ENCODE measurements around the gene SLC30A7. TPM values are rescaled to one million over a fixed set of nuclear protein-coding genes. Genes with fewer than 3 reads are reported as not detected.

The SLC30A7 gene
- total RNA-seq, 2 experiments from 2014 or later, result 21.6 to 21.7 TPM

DNA sequence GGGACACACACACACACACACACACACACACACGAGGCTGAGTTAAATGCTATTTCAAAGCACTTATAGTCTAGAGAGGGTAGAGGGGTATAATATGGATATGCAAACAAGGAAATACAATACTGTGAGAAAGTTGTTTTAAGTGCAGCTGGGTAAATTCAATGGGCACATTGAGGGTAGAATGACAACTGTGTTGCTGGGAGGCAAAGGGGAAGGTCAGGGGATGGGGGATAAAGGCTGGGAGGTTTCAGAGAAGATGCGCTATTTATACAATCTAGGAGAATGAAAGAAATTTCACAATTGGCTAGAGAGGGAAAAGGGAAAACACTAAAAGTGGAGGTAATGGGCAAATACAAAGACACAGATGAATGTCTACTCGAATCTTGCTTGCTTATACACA, 20.7 kb upstream of the SLC30A7 start:
- intact Hi-C loops (cut with DNase I, micrococcal nuclease), result no loop called here
- ATAC-seq (ENCODE audit: poor library complexity) (no peak), DNase-seq (no peak)
- TF ChIP-seq CTCF (IDR thresholded peaks at IDR 0.05), result no peak
- H3K36me3 Mint-ChIP-seq (ENCODE audit: low read depth), result no peaks in the 10 kb centered on the region
- H3K27me3 Mint-ChIP-seq, result no peaks in the 10 kb centered on the region
- no peak overlapping the region for H3K4me3 Mint-ChIP-seq
- Histone ChIP-seq H3K9me3 (ENCODE audit: control insufficient read depth in 1 of 2, insufficient read depth in 1 of 2, low read length in 2 of 2) (no peaks in the 10 kb centered on the region), H3K36me3 (ENCODE audit: insufficient read depth, low read length) (no peaks in the 10 kb centered on the region), H3K27me3 (ENCODE audit: control insufficient read depth in 1 of 2, insufficient read depth in 2 of 2, low read length in 2 of 2) (no peaks in the 10 kb centered on the region), H3K4me3 (ENCODE audit: low read length) (no peak overlapping the region), H3K27ac (ENCODE audit: low read depth in 1 of 2, low read length in 2 of 2) (no peak overlapping the region), H3K4me1 (ENCODE audit: insufficient read depth, low read length) (no peaks in the 10 kb centered on the region)
- H3K4me1 Mint-ChIP-seq (ENCODE audit: low read depth), result no peaks in the 10 kb centered on the region
- ChIA-PET POLR2A (no interaction called here), CTCF (no interaction called here)
- H3K9me3 Mint-ChIP-seq, result no peaks in the 10 kb centered on the region
- no peak overlapping the region for H3K27ac Mint-ChIP-seq

DNA sequence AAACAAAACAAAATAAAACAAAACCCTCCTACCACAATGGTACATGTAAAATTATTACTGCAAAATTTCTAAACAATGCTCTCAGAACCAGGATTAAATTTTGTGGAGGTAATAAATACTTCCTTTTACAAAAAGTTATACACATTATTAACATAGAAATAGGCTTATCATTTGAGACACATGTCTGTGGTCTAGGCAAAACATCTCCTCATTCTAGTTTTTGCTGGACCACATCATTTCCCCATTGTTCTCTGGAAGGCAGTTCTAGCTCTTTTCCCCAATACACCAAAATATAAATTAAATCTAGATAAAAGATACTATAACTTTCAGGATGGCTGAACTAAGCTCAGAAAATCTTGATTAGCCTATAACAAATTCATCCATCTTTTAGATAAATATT, 19.6 kb upstream of the SLC30A7 start:
- TF ChIP-seq CTCF (IDR thresholded peaks at IDR 0.05), result no peak
- H3K4me3 Mint-ChIP-seq, result no peak overlapping the region
- Histone ChIP-seq H3K27me3 (ENCODE audit: control insufficient read depth in 1 of 2, insufficient read depth in 2 of 2, low read length in 2 of 2) (no peaks in the 10 kb centered on the region), H3K4me1 (ENCODE audit: insufficient read depth, low read length) (no peaks in the 10 kb centered on the region), H3K27ac (ENCODE audit: low read depth in 1 of 2, low read length in 2 of 2) (no peak overlapping the region), H3K4me3 (ENCODE audit: low read length) (no peak overlapping the region), H3K36me3 (ENCODE audit: insufficient read depth, low read length) (no peaks in the 10 kb centered on the region), H3K9me3 (ENCODE audit: control insufficient read depth in 1 of 2, insufficient read depth in 1 of 2, low read length in 2 of 2) (no peaks in the 10 kb centered on the region)
- POLR2A ChIA-PET, result no interaction called here
- DNase-seq, result no peak
- no peaks in the 10 kb centered on the region for H3K36me3 Mint-ChIP-seq (ENCODE audit: low read depth)
- ATAC-seq (ENCODE audit: poor library complexity), result no peak
- intact Hi-C loops (cut with DNase I, micrococcal nuclease), result no loop called here
- no peaks in the 10 kb centered on the region for H3K4me1 Mint-ChIP-seq (ENCODE audit: low read depth)
- H3K27ac Mint-ChIP-seq, result no peak overlapping the region
- no peaks in the 10 kb centered on the region for H3K9me3 Mint-ChIP-seq
- no peaks in the 10 kb centered on the region for H3K27me3 Mint-ChIP-seq
- CTCF ChIA-PET, result no interaction called here

GRCh38 chr1:100879422-100879821, 16.5 kb upstream of the SLC30A7 start:
- intact Hi-C loops (cut with DNase I, micrococcal nuclease), result no loop called here
- CTCF ChIA-PET, result interaction anchor here (0.6 to 1.0 kb wide), 2 partner anchors 11 to 1032 kb away, joined by 3 to 4 read pairs; no protein-coding TSS in a partner anchor
- TF ChIP-seq CTCF (IDR thresholded peaks at IDR 0.05), result no peak
- Mint-ChIP-seq H3K27ac (no peak overlapping the region), H3K4me1 (ENCODE audit: low read depth) (no peaks in the 10 kb centered on the region), H3K4me3 (no peak overlapping the region), H3K27me3 (no peaks in the 10 kb centered on the region), H3K9me3 (no peaks in the 10 kb centered on the region), H3K36me3 (ENCODE audit: low read depth) (no peaks in the 10 kb centered on the region)
- no peak for ATAC-seq (ENCODE audit: poor library complexity)
- Histone ChIP-seq H3K27me3 (ENCODE audit: control insufficient read depth in 1 of 2, insufficient read depth in 2 of 2, low read length in 2 of 2) (no peaks in the 10 kb centered on the region), H3K9me3 (ENCODE audit: control insufficient read depth in 1 of 2, insufficient read depth in 1 of 2, low read length in 2 of 2) (no peaks in the 10 kb centered on the region), H3K4me3 (ENCODE audit: low read length) (no peak overlapping the region), H3K4me1 (ENCODE audit: insufficient read depth, low read length) (no peaks in the 10 kb centered on the region), H3K27ac (ENCODE audit: low read depth in 1 of 2, low read length in 2 of 2) (no peak overlapping the region), H3K36me3 (ENCODE audit: insufficient read depth, low read length) (no peaks in the 10 kb centered on the region)
- DNase-seq, result no peak
- POLR2A ChIA-PET, result interaction anchor here (1.2 kb wide), 1 partner anchor 16 kb away, joined by 3 read pairs; no protein-coding TSS in a partner anchor

Data from CD4-positive, alpha-beta T cell (primary cell).